ENCODE results near the gene TCEA2. TPM values are rescaled to one million over a fixed set of nuclear protein-coding genes. Genes with fewer than 3 reads are reported as not detected.

TCEA2 gene
- total RNA-seq, 1 experiment from 2014 or later, result 38.5 TPM

DNA sequence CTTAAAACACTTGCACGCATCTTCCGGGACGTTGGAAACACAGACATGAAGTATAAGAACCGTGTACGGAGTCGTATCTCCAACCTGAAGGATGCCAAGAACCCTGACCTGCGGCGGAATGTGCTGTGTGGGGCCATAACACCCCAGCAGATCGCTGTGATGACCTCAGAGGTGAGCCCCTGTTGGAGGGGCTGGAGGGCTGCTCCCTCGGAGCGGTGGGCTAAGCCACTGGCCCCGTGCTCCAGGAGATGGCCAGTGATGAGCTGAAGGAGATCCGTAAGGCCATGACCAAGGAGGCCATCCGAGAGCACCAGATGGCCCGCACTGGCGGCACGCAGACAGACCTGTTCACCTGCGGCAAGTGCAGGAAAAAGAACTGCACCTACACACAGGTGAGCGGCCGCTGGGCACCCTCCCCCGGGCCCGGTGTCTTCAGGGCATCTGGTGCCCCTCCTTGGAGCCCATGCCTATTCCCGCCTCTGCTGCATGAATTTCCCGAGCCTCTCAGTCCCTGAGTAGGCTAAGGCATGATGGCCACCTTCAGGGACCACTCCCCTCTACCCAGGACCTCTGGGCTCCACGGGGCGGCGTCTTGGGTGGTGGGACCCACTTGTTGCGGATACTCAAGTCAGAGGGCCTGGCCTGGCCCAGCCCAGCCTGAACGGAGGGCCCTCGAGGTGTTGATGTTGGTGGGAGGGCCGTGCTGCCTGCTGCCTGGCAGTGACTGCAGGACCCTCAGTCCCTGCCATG is 7.4 kb downstream of the TCEA2 start:
- no peaks in the 10 kb centered on the region for H3K9me3 ChIP-seq (ENCODE audit: control insufficient read depth, insufficient read depth, low read depth, low read length)
- DNase-seq (ENCODE audit: low read depth, low spot score) (no peak), ATAC-seq (no peak)
- in situ Hi-C loops (cut with HindIII; ENCODE audit: low pct_unique_long_range_greater_than_20kb, low sequenced_read_pairs), result no loop called here
- no peak for TF ChIP-seq TCF7L2 (IDR thresholded peaks at IDR 0.05; ENCODE audit: low read depth, low read length)
- TF ChIP-seq, protein P1, sequence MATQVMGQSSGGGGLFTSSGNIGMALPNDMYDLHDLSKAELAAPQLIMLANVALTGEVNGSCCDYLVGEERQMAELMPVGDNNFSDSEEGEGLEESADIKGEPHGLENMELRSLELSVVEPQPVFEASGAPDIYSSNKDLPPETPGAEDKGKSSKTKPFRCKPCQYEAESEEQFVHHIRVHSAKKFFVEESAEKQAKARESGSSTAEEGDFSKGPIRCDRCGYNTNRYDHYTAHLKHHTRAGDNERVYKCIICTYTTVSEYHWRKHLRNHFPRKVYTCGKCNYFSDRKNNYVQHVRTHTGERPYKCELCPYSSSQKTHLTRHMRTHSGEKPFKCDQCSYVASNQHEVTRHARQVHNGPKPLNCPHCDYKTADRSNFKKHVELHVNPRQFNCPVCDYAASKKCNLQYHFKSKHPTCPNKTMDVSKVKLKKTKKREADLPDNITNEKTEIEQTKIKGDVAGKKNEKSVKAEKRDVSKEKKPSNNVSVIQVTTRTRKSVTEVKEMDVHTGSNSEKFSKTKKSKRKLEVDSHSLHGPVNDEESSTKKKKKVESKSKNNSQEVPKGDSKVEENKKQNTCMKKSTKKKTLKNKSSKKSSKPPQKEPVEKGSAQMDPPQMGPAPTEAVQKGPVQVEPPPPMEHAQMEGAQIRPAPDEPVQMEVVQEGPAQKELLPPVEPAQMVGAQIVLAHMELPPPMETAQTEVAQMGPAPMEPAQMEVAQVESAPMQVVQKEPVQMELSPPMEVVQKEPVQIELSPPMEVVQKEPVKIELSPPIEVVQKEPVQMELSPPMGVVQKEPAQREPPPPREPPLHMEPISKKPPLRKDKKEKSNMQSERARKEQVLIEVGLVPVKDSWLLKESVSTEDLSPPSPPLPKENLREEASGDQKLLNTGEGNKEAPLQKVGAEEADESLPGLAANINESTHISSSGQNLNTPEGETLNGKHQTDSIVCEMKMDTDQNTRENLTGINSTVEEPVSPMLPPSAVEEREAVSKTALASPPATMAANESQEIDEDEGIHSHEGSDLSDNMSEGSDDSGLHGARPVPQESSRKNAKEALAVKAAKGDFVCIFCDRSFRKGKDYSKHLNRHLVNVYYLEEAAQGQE (IDR thresholded peaks at IDR 0.05; ENCODE audit: insufficient read depth in 1 of 2, low read depth in 2 of 2, low read length in 1 of 2), result no peak
- no peak for TF ChIP-seq POLR2AphosphoS5 (IDR thresholded peaks at IDR 0.05; ENCODE audit: low read depth, low read length)
- H3K4me1 ChIP-seq (ENCODE audit: control insufficient read depth, insufficient read depth, low read length), result peaks cover 10% of the 10 kb centered on the region
- intact Hi-C loops (cut with micrococcal nuclease; ENCODE audit: unreplicated experiment), result no loop called here
- no TSS peak for BruUV-seq (replicated peaks)
- no peaks in the 10 kb centered on the region for H3K36me3 ChIP-seq (ENCODE audit: control insufficient read depth, insufficient read depth, low read length)
- ChIA-PET CTCF (interaction anchor here (0.6 kb wide), 1 partner anchor 20 kb away, joined by 3 read pairs; no protein-coding TSS in a partner anchor), POLR2A (no interaction called here)
- no peak overlapping the region for H3K27ac ChIP-seq (ENCODE audit: low read length)
- H3K27me3 ChIP-seq (ENCODE audit: control insufficient read depth, insufficient read depth, low read length), result no peaks in the 10 kb centered on the region
- no peak overlapping the region for H3K4me3 ChIP-seq (ENCODE audit: low read depth in 2 of 2, low read length in 2 of 2)

DNA sequence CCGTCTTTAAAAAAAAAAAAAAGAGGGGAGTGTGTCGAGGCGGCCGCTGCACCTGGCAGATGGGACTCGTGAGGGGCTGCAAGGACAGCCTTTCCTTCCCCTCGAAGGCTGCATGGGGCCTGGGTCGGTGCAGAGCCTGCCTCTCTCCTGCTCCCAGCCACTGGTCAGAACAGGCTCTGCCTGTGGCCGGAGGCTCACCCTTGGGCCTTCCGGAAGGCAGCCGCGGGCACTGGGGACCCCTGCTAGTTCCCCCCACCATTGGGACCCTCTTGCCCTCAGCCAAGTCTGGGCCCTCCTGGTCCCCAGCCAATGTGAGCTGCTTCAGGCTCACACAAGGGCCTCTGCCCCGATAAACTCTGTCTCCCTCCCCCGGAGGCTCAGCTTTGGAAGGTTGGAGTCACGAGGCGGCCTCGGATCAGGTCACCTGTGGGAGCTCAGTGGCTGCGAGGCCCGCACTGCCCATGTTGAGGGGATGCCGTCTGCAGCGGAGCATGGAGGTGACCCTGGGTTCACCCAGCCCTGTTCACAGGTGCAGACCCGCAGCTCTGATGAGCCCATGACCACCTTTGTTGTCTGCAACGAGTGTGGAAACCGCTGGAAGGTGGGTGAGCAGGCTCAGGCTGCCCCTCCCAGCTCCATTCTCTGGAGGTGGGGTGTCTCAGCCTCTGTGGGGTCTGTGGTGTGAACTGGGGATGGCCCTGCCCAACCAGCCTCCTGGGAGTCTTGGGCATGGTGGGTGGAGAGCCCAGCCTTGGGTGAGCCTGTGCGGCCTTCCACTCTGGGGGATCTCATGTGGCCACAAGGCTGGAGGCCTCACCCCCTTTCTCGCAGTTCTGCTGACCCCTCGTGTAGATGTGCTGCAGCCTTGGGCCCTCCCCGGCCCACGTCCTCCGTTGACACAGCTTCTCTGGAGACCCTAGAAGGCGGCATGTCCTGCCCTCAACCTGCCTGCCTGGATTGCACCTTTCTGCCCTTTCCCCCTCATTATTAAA is 8.6 kb downstream of the TCEA2 start:
- Histone ChIP-seq H3K27me3 (ENCODE audit: control insufficient read depth, insufficient read depth, low read length) (no peaks in the 10 kb centered on the region), H3K36me3 (ENCODE audit: control insufficient read depth, insufficient read depth, low read length) (no peaks in the 10 kb centered on the region), H3K9me3 (ENCODE audit: control insufficient read depth, insufficient read depth, low read depth, low read length) (no peaks in the 10 kb centered on the region), H3K27ac (ENCODE audit: low read length) (no peak overlapping the region), H3K4me1 (ENCODE audit: control insufficient read depth, insufficient read depth, low read length) (peaks cover 8% of the 10 kb centered on the region; the same call in 1 of the 2 replicates), H3K4me3 (ENCODE audit: low read depth in 2 of 2, low read length in 2 of 2) (no peak overlapping the region)
- BruUV-seq (replicated peaks), result no TSS peak
- ChIA-PET CTCF (interaction anchor here (0.9 kb wide), 1 partner anchor 33 kb away, joined by 3 read pairs; no protein-coding TSS in a partner anchor), POLR2A (no interaction called here)
- no peak for ATAC-seq
- intact Hi-C loops (cut with micrococcal nuclease; ENCODE audit: unreplicated experiment) (no loop called here), in situ Hi-C loops (cut with HindIII; ENCODE audit: low pct_unique_long_range_greater_than_20kb, low sequenced_read_pairs) (no loop called here)
- TF ChIP-seq POLR2AphosphoS5 (IDR thresholded peaks at IDR 0.05; ENCODE audit: low read depth, low read length) (peak; percentile 57), CTCF (IDR thresholded peaks at IDR 0.05) (no peak)
- no peak for DNase-seq (ENCODE audit: low read depth, low spot score)

Measured in Panc1 (cell line).